Measurements from ENCODE around the gene THRB. TPM values are rescaled to one million over a fixed set of nuclear protein-coding genes. Genes with fewer than 3 reads are reported as not detected.

The THRB gene
- total RNA-seq, 2 donors from 2014 or later: 0.24 to 0.26 TPM

GRCh38 chr3:24507776-24508422 is 13.2 kb upstream of the THRB start:
- H3K9ac ChIP-seq (ENCODE audit: extremely low read depth, low read length, poor library complexity, severe bottlenecking): no peak overlapping the region
- Mint-ChIP-seq H3K4me3 (no peak overlapping the region), H3K4me1 (no peaks in the 10 kb centered on the region), H3K9me3 (no peaks in the 10 kb centered on the region), H3K27me3 (ENCODE audit: insufficient read depth) (no peaks in the 10 kb centered on the region), H3K27ac (no peak overlapping the region), H3K36me3 (ENCODE audit: low read depth) (no peaks in the 10 kb centered on the region)
- no peaks in the 10 kb centered on the region for H3K36me3 ChIP-seq (ENCODE audit: control insufficient read depth, insufficient read depth, low read length)
- WGBS, 2 experiments (ENCODE audit: insufficient coverage in 1 of 2, insufficient read length in 1 of 2): 84% methylated on average over 2 of the region's 2 CpGs; no CpG with 5 or more reads in 1 of the 2 experiments
- H3K27ac ChIP-seq (ENCODE audit: low read depth, low read length): no peak overlapping the region
- TF ChIP-seq CTCF (conservative IDR thresholded peaks at IDR 0.05): no peak
- H3K9me3 ChIP-seq (ENCODE audit: control insufficient read depth, low read length): no peaks in the 10 kb centered on the region
- DNase-seq: no peak
- no peak overlapping the region for H3K4me3 ChIP-seq (ENCODE audit: low read length)
- no peaks in the 10 kb centered on the region for H3K4me1 ChIP-seq (ENCODE audit: control insufficient read depth, insufficient read depth, low read length)
- H3K27me3 ChIP-seq (ENCODE audit: control insufficient read depth, insufficient read depth, low read length, poor library complexity, severe bottlenecking): no peaks in the 10 kb centered on the region

GRCh38 chr3:24506966-24507775 is 12.5 kb upstream of the THRB start:
- H3K9me3 ChIP-seq (ENCODE audit: control insufficient read depth, low read length): no peaks in the 10 kb centered on the region
- no peaks in the 10 kb centered on the region for H3K4me1 Mint-ChIP-seq
- H3K27ac ChIP-seq (ENCODE audit: low read depth, low read length): no peak overlapping the region
- H3K4me3 ChIP-seq (ENCODE audit: low read length): no peak overlapping the region
- no peaks in the 10 kb centered on the region for H3K36me3 ChIP-seq (ENCODE audit: control insufficient read depth, insufficient read depth, low read length)
- H3K27me3 Mint-ChIP-seq (ENCODE audit: insufficient read depth): no peaks in the 10 kb centered on the region
- DNase-seq: no peak
- no peaks in the 10 kb centered on the region for H3K27me3 ChIP-seq (ENCODE audit: control insufficient read depth, insufficient read depth, low read length, poor library complexity, severe bottlenecking)
- H3K36me3 Mint-ChIP-seq (ENCODE audit: low read depth): no peaks in the 10 kb centered on the region
- 94% methylated on average over 3 of the region's 3 CpGs; no CpG with 5 or more reads in 1 of the 2 experiments for WGBS, 2 experiments (ENCODE audit: insufficient coverage in 1 of 2, insufficient read length in 1 of 2)
- no peaks in the 10 kb centered on the region for H3K9me3 Mint-ChIP-seq
- H3K9ac ChIP-seq (ENCODE audit: extremely low read depth, low read length, poor library complexity, severe bottlenecking): no peak overlapping the region
- no peak for TF ChIP-seq CTCF (conservative IDR thresholded peaks at IDR 0.05)
- H3K4me1 ChIP-seq (ENCODE audit: control insufficient read depth, insufficient read depth, low read length): no peaks in the 10 kb centered on the region
- H3K27ac Mint-ChIP-seq: no peak overlapping the region
- H3K4me3 Mint-ChIP-seq: no peak overlapping the region

DNA sequence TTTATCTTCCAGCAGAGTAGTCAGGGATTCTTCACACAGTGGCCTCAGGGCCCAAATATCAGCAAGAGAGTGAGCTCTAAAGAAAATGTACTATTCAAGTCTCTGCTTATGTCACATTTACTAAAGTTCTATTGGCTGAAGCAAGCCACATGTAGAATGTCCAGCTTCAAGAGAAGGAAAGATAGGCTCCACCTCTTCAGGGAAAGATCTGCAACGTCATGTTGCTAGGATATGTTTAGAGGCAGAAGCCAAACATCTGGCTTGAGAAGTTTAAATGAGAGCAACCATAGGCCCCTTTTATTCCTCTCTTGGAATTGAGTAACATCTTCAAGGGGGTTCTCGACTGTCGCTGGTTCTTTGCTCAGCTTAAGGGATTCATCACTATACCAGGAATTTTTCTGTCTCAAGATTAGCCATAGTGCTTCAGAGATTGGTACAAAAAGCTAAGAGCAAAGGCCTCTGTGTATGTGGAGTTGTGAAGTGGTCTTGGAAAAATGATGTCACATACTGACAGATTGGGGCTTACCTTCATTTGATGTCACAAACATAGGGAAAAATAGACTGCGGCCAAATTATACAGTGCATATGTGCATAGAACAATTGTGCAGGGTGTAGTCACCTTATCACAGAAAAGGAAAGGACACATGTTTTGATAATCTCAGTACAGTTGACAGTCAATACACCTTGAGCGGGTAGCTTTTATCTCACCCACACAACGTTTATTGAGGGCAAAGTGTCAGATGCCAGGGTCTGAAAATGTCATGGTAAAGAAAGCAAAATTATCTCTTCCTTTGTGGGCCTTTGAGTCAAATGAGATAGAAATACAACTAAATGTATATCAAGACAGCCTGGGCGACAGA is 11.3 kb upstream of the THRB start:
- H3K27ac ChIP-seq (ENCODE audit: low read depth, low read length): no peak overlapping the region
- Mint-ChIP-seq H3K27ac (no peak overlapping the region), H3K36me3 (ENCODE audit: low read depth) (no peaks in the 10 kb centered on the region), H3K4me3 (no peak overlapping the region), H3K4me1 (no peaks in the 10 kb centered on the region), H3K9me3 (no peaks in the 10 kb centered on the region), H3K27me3 (ENCODE audit: insufficient read depth) (no peaks in the 10 kb centered on the region)
- H3K9ac ChIP-seq (ENCODE audit: extremely low read depth, low read length, poor library complexity, severe bottlenecking): no peak overlapping the region
- no peak for TF ChIP-seq CTCF (conservative IDR thresholded peaks at IDR 0.05)
- no peak overlapping the region for H3K4me3 ChIP-seq (ENCODE audit: low read length)
- WGBS, 2 experiments (ENCODE audit: insufficient coverage in 1 of 2, insufficient read length in 1 of 2): 86 to 89% methylated on average over 5 to 6 of the region's 7 CpGs
- H3K4me1 ChIP-seq (ENCODE audit: control insufficient read depth, insufficient read depth, low read length): no peaks in the 10 kb centered on the region
- no peak for DNase-seq
- no peaks in the 10 kb centered on the region for H3K27me3 ChIP-seq (ENCODE audit: control insufficient read depth, insufficient read depth, low read length, poor library complexity, severe bottlenecking)
- H3K36me3 ChIP-seq (ENCODE audit: control insufficient read depth, insufficient read depth, low read length): no peaks in the 10 kb centered on the region
- no peaks in the 10 kb centered on the region for H3K9me3 ChIP-seq (ENCODE audit: control insufficient read depth, low read length)
